LoVo (cell line): Measurements from ENCODE around the gene DDIAS.
"Not testable (repeated sequence)": the region's sequence is repeated elsewhere in the genome, so short reads cannot be mapped to it uniquely, and the experiment has no call there.

Source experiments
- DNase-seq: peaks from one replicate; pipeline ENCODE4 v3.0.0-alpha.2; 2016; ENCODE audit warnings: low spot score

The DDIAS gene

GRCh38 chr11:82889133-82890001 lies 12.2 kb upstream of the DDIAS start:
- DNase-seq = no peak

- no peak for DNase-seq
These were observed 11.6 kb upstream of the DDIAS start for GRCh38 chr11:82890002-82890341.

GRCh38 chr11:82890936-82891335 lies 10.6 kb upstream of the DDIAS start:
- no peak for DNase-seq

- no peak for DNase-seq
These were observed 8.8 kb upstream of the DDIAS start for GRCh38 chr11:82892611-82893169.

GRCh38 chr11:82895437-82896091 lies 6.0 kb upstream of the DDIAS start:
- DNase-seq = no peak

- DNase-seq = no peak
These were observed 5.4 kb upstream of the DDIAS start for GRCh38 chr11:82896183-82896582.

GRCh38 chr11:82898241-82898640 lies 3.3 kb upstream of the DDIAS start:
- DNase-seq = no peak

GRCh38 chr11:82899186-82899820 lies 2.2 kb upstream of the DDIAS start:
- DNase-seq = no peak

GRCh38 chr11:82899957-82900276 lies 1.6 kb upstream of the DDIAS start:
- no peak for DNase-seq

- peak; percentile 94 for DNase-seq
These were observed 1.0 kb upstream of the DDIAS start, which contains the start of gene PRCP for GRCh38 chr11:82900277-82901164. PRCP (minus strand) TSS chr11:82900430; CDS start chr11:82900402, 28 bp downstream.

GRCh38 chr11:82901922-82902485 lies 468 bp downstream of the DDIAS start:
- no peak for DNase-seq

- DNase-seq = no peak
These were observed 1.3 kb downstream of the DDIAS start for GRCh38 chr11:82902880-82903279.

- DNase-seq = no peak
These were observed 2.5 kb downstream of the DDIAS start for GRCh38 chr11:82903843-82904586.

- DNase-seq = peak; percentile 69
These were observed 4.7 kb downstream of the DDIAS start for GRCh38 chr11:82906236-82906635.

- no peak for DNase-seq
These were observed 5.4 kb downstream of the DDIAS start for GRCh38 chr11:82906931-82907330.

- DNase-seq = no peak
These were observed 5.8 kb downstream of the DDIAS start for GRCh38 chr11:82907371-82907770.

- no peak for DNase-seq
These were observed 6.8 kb downstream of the DDIAS start for GRCh38 chr11:82908311-82908710.

GRCh38 chr11:82909015-82909640 lies 7.6 kb downstream of the DDIAS start:
- no peak for DNase-seq

GRCh38 chr11:82919786-82920185 lies 18.2 kb downstream of the DDIAS start:
- DNase-seq = not testable (repeated sequence)

- DNase-seq = not testable (repeated sequence)
These were observed 18.7 kb downstream of the DDIAS start for GRCh38 chr11:82920227-82920626.
